ENCODE data around the gene KIAA0232. TPM values are rescaled to one million over a fixed set of nuclear protein-coding genes. Genes with fewer than 3 reads are reported as not detected.

KIAA0232 gene
- total and polyA plus RNA-seq, 2 experiments from 2014 or later, result 11.3 to 34.3 TPM

DNA sequence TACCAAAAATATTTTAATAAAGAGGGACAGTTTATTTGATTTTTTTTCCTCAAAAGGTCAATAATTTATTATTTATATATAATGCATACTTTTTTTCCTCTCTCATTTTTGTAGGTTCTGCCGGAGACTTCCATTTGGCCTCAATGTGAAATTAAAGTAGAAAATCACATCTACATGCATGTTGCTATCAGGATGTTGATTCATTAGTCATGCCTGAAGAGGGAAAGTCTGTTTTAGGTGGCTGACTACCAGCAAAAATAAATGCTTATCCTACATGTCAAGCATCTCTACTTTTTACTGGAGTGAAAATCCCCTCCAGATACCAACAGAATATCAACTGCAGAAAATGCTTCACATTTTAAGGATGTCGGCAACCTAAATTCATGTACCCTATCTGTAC is 41.5 kb downstream of the KIAA0232 start:
- Histone ChIP-seq H4K20me1 (ENCODE audit: insufficient read depth, poor library complexity, severe bottlenecking) (peaks cover 33% of the 10 kb centered on the region), H3K4me1 (ENCODE audit: insufficient read depth) (no peaks in the 10 kb centered on the region), H3K4me2 (no peak overlapping the region), H3K79me2 (peaks cover 90% of the 10 kb centered on the region), H3K27me3 (no peaks in the 10 kb centered on the region), H3K9me3 (ENCODE audit: low read depth) (peaks cover 17% of the 10 kb centered on the region), H3K27ac (no peak overlapping the region), H2AFZ (no peak overlapping the region), H3K9me2 (replicated peaks; ENCODE audit: insufficient read depth) (no peaks in the 10 kb centered on the region), H3K4me3 (no peak overlapping the region), H3K36me3 (replicated peaks; ENCODE audit: insufficient read depth, low read depth) (no peaks in the 10 kb centered on the region)
- 92% methylated on average over 2 of the region's 2 CpGs for WGBS (ENCODE audit: low lambda C conversion rate, missing lambda C conversion rate)
- no peak for DNase-seq (ENCODE audit: low spot score)
- TF ChIP-seq EZH2phosphoT487 (IDR thresholded peaks at IDR 0.05; ENCODE audit: low read depth, severe bottlenecking, unreplicated experiment) (no peak), EZH2 (IDR thresholded peaks at IDR 0.05; ENCODE audit: borderline replicate concordance) (no peak)
- TF ChIP-seq, protein P1, sequence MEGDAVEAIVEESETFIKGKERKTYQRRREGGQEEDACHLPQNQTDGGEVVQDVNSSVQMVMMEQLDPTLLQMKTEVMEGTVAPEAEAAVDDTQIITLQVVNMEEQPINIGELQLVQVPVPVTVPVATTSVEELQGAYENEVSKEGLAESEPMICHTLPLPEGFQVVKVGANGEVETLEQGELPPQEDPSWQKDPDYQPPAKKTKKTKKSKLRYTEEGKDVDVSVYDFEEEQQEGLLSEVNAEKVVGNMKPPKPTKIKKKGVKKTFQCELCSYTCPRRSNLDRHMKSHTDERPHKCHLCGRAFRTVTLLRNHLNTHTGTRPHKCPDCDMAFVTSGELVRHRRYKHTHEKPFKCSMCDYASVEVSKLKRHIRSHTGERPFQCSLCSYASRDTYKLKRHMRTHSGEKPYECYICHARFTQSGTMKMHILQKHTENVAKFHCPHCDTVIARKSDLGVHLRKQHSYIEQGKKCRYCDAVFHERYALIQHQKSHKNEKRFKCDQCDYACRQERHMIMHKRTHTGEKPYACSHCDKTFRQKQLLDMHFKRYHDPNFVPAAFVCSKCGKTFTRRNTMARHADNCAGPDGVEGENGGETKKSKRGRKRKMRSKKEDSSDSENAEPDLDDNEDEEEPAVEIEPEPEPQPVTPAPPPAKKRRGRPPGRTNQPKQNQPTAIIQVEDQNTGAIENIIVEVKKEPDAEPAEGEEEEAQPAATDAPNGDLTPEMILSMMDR (IDR thresholded peaks at IDR 0.05; ENCODE audit: poor library complexity), result no peak

DNA sequence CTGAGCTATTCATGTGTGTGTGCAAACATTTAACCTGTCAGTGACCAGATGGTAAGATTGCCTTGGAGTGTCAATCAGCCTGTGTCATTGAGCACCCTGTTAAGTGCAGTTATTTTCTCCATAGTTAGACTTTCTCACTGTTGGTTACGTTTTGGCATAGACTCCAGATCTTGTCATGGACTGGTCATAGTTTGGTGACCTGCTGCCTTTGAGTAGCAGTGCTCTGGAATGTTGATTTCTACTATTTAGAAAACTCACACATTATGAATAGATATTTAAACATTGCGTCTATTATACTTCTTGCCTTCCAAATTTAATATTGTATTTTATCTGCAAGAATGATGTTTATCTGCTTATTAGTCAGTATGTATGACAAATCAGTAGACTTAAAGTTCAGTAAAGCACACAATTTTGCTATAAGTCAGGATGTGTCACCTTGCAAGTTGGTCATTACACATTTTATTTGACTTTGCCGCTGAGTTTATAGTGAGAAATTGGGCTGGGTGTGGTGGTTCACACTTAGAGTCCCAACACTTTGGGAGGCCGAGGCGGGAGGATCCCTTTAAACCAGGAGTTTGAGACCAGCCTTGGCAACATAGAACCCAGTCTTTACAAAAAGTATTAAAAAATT is 42.4 kb downstream of the KIAA0232 start:
- Histone ChIP-seq H3K4me3 (no peak overlapping the region), H3K79me2 (peaks cover 90% of the 10 kb centered on the region), H2AFZ (no peak overlapping the region), H3K27ac (no peak overlapping the region), H3K4me2 (no peak overlapping the region), H3K4me1 (ENCODE audit: insufficient read depth) (no peaks in the 10 kb centered on the region), H3K27me3 (no peaks in the 10 kb centered on the region), H3K36me3 (replicated peaks; ENCODE audit: insufficient read depth, low read depth) (no peaks in the 10 kb centered on the region), H4K20me1 (ENCODE audit: insufficient read depth, poor library complexity, severe bottlenecking) (peaks cover 35% of the 10 kb centered on the region), H3K9me2 (replicated peaks; ENCODE audit: insufficient read depth) (no peaks in the 10 kb centered on the region), H3K9me3 (ENCODE audit: low read depth) (peaks cover 9% of the 10 kb centered on the region)
- TF ChIP-seq EZH2phosphoT487 (IDR thresholded peaks at IDR 0.05; ENCODE audit: low read depth, severe bottlenecking, unreplicated experiment) (no peak), EZH2 (IDR thresholded peaks at IDR 0.05; ENCODE audit: borderline replicate concordance) (no peak)
- TF ChIP-seq, protein P1 (IDR thresholded peaks at IDR 0.05; ENCODE audit: poor library complexity), result no peak
- WGBS (ENCODE audit: low lambda C conversion rate, missing lambda C conversion rate), result 94% methylated on average over 5 of the region's 5 CpGs
- no peak for DNase-seq (ENCODE audit: low spot score)

DNA sequence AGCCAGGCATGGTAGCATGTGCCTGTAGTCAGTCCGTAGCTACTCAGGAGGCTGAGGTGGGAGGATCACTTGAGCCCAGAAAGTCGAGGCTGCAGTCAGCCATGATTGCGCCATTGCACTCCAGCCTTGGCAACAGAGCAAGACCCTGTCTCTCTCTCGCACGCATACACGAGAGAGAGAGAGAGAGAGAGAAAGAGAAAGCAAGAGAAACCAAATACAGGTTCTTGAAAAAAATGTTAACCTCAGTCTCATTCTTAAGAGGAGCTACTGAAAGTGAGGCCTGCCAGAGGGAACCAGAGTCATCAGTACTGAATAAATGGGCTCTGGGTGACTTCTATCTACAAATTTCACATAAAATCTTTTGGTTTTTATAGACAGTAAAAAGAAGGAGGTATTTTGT is 42.9 kb downstream of the KIAA0232 start:
- H3K4me2 ChIP-seq, result no peak overlapping the region
- peaks cover 87% of the 10 kb centered on the region for H3K79me2 ChIP-seq
- no peak overlapping the region for H3K4me3 ChIP-seq
- no peaks in the 10 kb centered on the region for H3K9me2 ChIP-seq (replicated peaks; ENCODE audit: insufficient read depth)
- no peaks in the 10 kb centered on the region for H3K27me3 ChIP-seq
- H3K36me3 ChIP-seq (replicated peaks; ENCODE audit: insufficient read depth, low read depth), result no peaks in the 10 kb centered on the region
- no peak overlapping the region for H3K27ac ChIP-seq
- no peak for DNase-seq (ENCODE audit: low spot score)
- no peak for TF ChIP-seq EZH2phosphoT487 (IDR thresholded peaks at IDR 0.05; ENCODE audit: low read depth, severe bottlenecking, unreplicated experiment)
- TF ChIP-seq EZH2 (IDR thresholded peaks at IDR 0.05; ENCODE audit: borderline replicate concordance), result no peak
- TF ChIP-seq, protein P1 (IDR thresholded peaks at IDR 0.05; ENCODE audit: poor library complexity), result no peak
- peaks cover 38% of the 10 kb centered on the region for H4K20me1 ChIP-seq (ENCODE audit: insufficient read depth, poor library complexity, severe bottlenecking)
- no peaks in the 10 kb centered on the region for H3K4me1 ChIP-seq (ENCODE audit: insufficient read depth)
- H2AFZ ChIP-seq, result no peak overlapping the region
- WGBS (ENCODE audit: low lambda C conversion rate, missing lambda C conversion rate), result 88% methylated on average over 6 of the region's 6 CpGs
- peaks cover 5% of the 10 kb centered on the region for H3K9me3 ChIP-seq (ENCODE audit: low read depth)
